GM19324 (cell line): ENCODE results near the gene RTN4RL1.

Experiments used
- ATAC-seq: cut with Tn5 transposase; IDR thresholded peaks from one replicate; pipeline ENCODE4 v1.9.1; 2021; ENCODE audit warnings: mild to moderate bottlenecking, moderate library complexity; ENCODE audit not compliant: unreplicated experiment, low FRiP score

Gene RTN4RL1

GRCh38 chr17:2049333-2050299 lies 24.5 kb upstream of the RTN4RL1 start:
- peak; percentile 65 for ATAC-seq

DNA sequence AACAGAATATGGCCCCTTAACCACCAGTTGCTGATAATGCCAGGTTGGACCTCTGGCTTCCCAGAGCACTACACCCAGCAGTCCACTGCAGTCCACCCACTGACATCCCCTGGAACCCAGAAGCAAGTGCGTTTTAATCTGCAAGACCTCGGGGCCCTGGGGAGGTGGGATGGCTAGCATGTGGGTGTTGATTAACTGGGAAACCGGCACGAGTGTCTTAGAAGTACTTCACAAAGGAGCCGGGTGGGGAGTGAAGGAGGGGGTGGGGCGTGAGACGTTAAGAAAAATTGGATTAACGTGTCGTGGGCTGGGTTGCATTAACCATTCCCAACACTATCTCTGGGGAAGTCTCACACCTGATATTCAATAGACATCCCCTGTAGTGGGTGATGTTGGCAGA lies 23.7 kb upstream of the RTN4RL1 start:
- ATAC-seq = no peak

- ATAC-seq = no peak
Observed at GRCh38 chr17:2047590-2047989, 22.5 kb upstream of the RTN4RL1 start.

GRCh38 chr17:2044263-2044894 lies 19.2 kb upstream of the RTN4RL1 start:
- no peak for ATAC-seq

DNA sequence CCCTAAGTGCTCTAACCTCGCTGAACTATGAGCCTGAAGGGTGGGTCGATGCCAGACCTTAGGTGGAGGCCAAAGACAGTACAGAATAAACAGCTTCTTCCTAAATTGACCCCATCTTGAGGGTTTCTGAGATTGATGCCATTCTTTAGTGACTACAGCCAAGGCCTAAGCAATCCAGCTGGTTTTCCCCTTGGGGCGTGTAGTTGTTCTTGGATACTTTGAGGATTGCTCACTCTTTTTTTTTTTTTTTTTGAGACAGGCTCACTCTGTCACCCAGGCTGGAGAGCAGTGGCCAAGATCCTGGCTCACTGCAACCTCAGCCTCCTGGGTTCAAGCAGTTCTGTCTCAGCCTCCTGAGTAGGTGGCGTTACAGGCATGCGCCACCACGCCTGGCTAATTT lies 18.7 kb upstream of the RTN4RL1 start:
- no peak for ATAC-seq

- ATAC-seq = no peak
Observed at GRCh38 chr17:2042933-2043332, 17.8 kb upstream of the RTN4RL1 start.

DNA sequence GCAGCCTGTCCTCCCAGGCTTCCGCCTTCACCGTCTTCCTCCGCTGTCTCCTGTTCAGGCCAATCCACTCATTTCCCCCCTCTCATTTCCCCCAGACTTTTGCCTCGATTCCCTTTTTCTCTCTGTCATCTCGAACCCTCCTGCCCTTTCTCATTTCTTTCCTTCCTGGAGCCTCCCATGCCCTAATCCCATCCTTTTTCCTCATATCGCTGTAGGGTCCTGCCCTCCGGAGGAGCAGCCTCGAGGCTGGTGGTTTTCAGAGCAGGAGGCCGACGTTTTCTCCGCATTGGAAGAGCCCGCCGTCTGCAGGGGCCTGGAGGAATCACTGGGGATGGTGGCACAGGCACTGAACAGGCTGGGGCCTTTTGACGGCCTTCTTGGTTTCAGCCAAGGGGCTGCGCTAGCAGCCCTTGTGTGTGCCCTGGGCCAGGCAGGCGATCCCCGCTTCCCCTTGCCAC lies 17.3 kb upstream of the RTN4RL1 start:
- no peak for ATAC-seq

GRCh38 chr17:2041561-2042389 lies 16.6 kb upstream of the RTN4RL1 start, which contains the start of gene OVCA2:
Gene OVCA2 (plus strand): TSS chr17:2042022. CDS start chr17:2042048, 26 bp downstream.
- ATAC-seq = peak; percentile 87

- no peak for ATAC-seq
Observed at GRCh38 chr17:2040942-2041560, 15.9 kb upstream of the RTN4RL1 start.

- no peak for ATAC-seq
Observed at GRCh38 chr17:2040219-2040827, 15.2 kb upstream of the RTN4RL1 start.

GRCh38 chr17:2037155-2037554 lies 12.0 kb upstream of the RTN4RL1 start:
- ATAC-seq = no peak

DNA sequence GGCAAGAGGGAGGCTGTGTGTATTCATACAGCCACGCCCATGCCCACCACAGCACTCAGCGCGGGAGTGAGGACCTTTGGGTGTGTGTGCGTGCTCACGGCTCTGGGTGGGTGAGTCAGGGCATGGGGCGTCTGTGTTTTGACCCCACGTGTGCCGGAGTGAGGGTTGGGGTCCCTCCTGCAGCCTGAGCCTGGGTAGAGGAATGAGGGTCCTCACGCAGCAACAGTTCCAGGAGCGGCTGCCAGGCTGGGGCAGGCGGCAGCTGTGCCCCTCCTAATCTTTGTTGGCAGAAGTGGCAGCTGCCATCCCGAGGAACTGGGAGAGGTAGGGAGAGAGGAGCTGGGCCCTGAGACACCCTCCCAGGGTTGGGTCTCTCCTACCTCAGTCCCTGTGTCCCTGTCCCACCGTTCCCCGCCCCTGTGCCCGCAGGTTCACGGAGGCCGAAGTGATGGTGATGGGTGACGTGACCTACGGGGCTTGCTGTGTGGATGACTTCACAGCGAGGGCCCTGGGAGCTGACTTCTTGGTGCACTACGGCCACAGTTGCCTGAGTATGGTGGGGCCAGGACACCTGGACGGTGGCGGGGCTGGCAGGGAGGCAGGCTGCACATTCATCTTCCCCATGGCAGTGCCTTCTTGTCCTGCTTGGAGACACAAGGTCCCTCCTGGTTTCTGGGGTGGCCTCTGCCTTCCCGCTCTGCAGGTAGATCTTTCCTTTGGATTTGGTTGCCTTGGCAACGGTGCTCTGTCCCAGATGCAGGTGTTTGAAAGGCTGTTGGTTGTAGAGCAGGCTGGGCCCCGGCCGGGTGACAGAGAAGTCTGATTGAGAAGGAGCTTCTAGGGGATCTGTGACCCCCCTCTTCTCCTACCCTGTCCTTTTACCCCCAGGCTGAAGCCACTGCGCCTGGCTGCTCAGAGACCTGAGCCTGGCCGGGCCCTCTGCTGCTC lies 10.7 kb upstream of the RTN4RL1 start:
- ATAC-seq = no peak

GRCh38 chr17:2034806-2035540 lies 9.8 kb upstream of the RTN4RL1 start:
- no peak for ATAC-seq

DNA sequence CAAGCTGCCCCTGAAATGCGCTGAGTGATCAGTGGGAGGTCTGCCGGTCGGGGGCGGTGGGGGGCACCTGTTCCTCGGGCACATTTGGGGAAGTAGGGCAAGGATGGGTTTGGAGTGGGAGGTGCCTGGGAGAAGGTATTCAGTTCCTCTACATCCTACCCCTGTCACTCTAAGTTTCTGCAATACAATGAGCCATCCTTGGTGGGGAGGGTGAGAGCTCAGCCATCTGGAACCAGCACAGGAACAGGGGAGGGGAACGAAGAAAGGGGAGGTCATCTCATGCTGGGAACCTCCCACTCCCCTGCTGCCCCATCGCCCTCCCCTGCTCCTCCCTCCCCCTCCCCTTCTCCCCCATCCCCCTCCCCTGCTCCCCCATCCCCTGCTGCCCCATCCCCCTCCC lies 9.0 kb upstream of the RTN4RL1 start:
- no peak for ATAC-seq

DNA sequence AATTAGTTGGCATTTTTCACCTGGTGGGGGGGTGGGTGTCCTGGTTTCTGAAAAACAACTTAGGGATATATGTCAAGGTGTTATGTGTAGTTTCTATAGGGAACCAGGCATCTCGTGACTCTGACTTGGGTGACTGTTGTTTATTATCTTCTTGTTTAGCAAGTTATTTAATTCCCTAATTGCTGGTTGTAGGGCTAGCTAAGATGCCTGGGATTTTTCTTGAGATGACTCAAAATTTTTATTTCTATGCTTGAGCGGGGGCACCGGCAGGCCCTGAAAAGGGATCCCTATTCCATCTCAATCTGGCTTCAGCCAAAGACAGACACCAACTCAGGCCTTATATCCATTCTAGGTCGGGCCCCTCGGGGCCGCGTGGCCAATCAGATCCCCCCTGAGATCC lies 8.0 kb upstream of the RTN4RL1 start:
- ATAC-seq = no peak

GRCh38 chr17:2030779-2031163 lies 5.6 kb upstream of the RTN4RL1 start:
- no peak for ATAC-seq

GRCh38 chr17:2029911-2030778 lies 5.0 kb upstream of the RTN4RL1 start, which contains the start of gene DPH1:
Gene DPH1 (plus strand): TSS chr17:2030153. CDS start chr17:2030170, 17 bp downstream.
- ATAC-seq = peak; percentile 53
